Measurements from ENCODE around the gene DDAH1. TPM values are rescaled to one million over a fixed set of nuclear protein-coding genes. Genes with fewer than 3 reads are reported as not detected.

Gene DDAH1
- total RNA-seq, 1 donor from 2014 or later, result 5.4 TPM

DNA sequence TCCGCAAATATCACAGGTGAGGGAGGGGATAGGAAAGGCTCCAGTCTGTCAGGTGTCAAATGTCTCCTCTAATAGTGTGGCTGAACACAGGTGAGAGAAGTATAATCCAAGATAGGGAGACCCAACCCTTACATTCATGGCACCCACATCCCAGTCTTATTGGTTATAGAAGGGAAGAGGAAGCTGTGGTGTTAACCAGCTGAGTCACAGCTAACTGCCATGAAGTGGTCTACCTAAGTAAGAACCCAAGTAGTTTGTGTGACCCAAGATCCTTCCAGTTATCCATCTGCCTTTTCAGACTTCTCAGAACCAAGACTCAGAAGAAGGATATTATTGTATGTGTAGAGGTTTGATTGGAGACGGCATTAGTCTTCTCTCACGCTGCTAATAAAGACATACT lies 37.1 kb downstream of the DDAH1 start:
- TF ChIP-seq, protein P1, sequence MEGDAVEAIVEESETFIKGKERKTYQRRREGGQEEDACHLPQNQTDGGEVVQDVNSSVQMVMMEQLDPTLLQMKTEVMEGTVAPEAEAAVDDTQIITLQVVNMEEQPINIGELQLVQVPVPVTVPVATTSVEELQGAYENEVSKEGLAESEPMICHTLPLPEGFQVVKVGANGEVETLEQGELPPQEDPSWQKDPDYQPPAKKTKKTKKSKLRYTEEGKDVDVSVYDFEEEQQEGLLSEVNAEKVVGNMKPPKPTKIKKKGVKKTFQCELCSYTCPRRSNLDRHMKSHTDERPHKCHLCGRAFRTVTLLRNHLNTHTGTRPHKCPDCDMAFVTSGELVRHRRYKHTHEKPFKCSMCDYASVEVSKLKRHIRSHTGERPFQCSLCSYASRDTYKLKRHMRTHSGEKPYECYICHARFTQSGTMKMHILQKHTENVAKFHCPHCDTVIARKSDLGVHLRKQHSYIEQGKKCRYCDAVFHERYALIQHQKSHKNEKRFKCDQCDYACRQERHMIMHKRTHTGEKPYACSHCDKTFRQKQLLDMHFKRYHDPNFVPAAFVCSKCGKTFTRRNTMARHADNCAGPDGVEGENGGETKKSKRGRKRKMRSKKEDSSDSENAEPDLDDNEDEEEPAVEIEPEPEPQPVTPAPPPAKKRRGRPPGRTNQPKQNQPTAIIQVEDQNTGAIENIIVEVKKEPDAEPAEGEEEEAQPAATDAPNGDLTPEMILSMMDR (IDR thresholded peaks at IDR 0.05; ENCODE audit: partially characterized antibody, unreplicated experiment), result no peak
- Mint-ChIP-seq H3K4me3 (ENCODE audit: unreplicated experiment) (no peak overlapping the region), H3K27ac (ENCODE audit: unreplicated experiment) (no peak overlapping the region), H3K36me3 (ENCODE audit: unreplicated experiment) (no peaks in the 10 kb centered on the region), H3K4me1 (ENCODE audit: low read depth, unreplicated experiment) (no peaks in the 10 kb centered on the region), H3K9me3 (ENCODE audit: unreplicated experiment) (peaks cover 1% of the 10 kb centered on the region), H3K27me3 (ENCODE audit: unreplicated experiment) (peaks cover 3% of the 10 kb centered on the region)
- no peak for DNase-seq

- H3K36me3 Mint-ChIP-seq (ENCODE audit: unreplicated experiment), result no peaks in the 10 kb centered on the region
- peaks cover 1% of the 10 kb centered on the region for H3K27me3 Mint-ChIP-seq (ENCODE audit: unreplicated experiment)
- no peak overlapping the region for H3K27ac Mint-ChIP-seq (ENCODE audit: unreplicated experiment)
- TF ChIP-seq, protein P1 (IDR thresholded peaks at IDR 0.05; ENCODE audit: partially characterized antibody, unreplicated experiment), result no peak
- H3K4me3 Mint-ChIP-seq (ENCODE audit: unreplicated experiment), result no peak overlapping the region
- no peak for DNase-seq
- H3K4me1 Mint-ChIP-seq (ENCODE audit: low read depth, unreplicated experiment), result no peaks in the 10 kb centered on the region
- peaks cover 1% of the 10 kb centered on the region for H3K9me3 Mint-ChIP-seq (ENCODE audit: unreplicated experiment)
Observed at GRCh38 chr1:85427331-85427730, 37.6 kb downstream of the DDAH1 start.

DNA sequence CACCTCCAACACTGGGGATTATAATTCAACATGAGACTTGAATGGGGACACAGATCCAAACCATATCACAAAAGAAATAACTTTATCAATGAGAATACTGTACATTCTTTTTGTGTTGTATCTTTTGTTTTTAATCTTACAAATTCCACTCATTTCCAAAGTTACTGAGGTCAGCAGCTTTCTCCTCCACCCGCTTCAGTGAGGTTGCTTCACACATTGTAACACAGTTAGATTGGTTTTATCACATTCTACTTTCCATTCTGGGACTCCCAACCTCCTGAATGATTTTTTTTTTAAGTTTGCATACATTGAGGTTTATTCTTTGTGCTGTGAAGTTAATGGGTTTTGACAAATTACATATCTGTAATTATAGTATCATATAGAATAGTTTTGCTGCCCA lies 43.8 kb downstream of the DDAH1 start:
- peaks cover 2% of the 10 kb centered on the region for H3K9me3 Mint-ChIP-seq (ENCODE audit: unreplicated experiment)
- DNase-seq, result no peak
- H3K27me3 Mint-ChIP-seq (ENCODE audit: unreplicated experiment), result no peaks in the 10 kb centered on the region
- H3K27ac Mint-ChIP-seq (ENCODE audit: unreplicated experiment), result no peak overlapping the region
- TF ChIP-seq, protein P1 (IDR thresholded peaks at IDR 0.05; ENCODE audit: partially characterized antibody, unreplicated experiment), result no peak
- H3K4me1 Mint-ChIP-seq (ENCODE audit: low read depth, unreplicated experiment), result no peaks in the 10 kb centered on the region
- no peak overlapping the region for H3K4me3 Mint-ChIP-seq (ENCODE audit: unreplicated experiment)
- peaks cover 5% of the 10 kb centered on the region for H3K36me3 Mint-ChIP-seq (ENCODE audit: unreplicated experiment)

GRCh38 chr1:85420199-85420598 lies 44.8 kb downstream of the DDAH1 start:
- Mint-ChIP-seq H3K27ac (ENCODE audit: unreplicated experiment) (no peak overlapping the region), H3K4me3 (ENCODE audit: unreplicated experiment) (no peak overlapping the region), H3K27me3 (ENCODE audit: unreplicated experiment) (no peaks in the 10 kb centered on the region), H3K9me3 (ENCODE audit: unreplicated experiment) (peaks cover 2% of the 10 kb centered on the region), H3K36me3 (ENCODE audit: unreplicated experiment) (peaks cover 5% of the 10 kb centered on the region), H3K4me1 (ENCODE audit: low read depth, unreplicated experiment) (no peaks in the 10 kb centered on the region)
- DNase-seq, result no peak
- TF ChIP-seq, protein P1 (IDR thresholded peaks at IDR 0.05; ENCODE audit: partially characterized antibody, unreplicated experiment), result no peak

DNA sequence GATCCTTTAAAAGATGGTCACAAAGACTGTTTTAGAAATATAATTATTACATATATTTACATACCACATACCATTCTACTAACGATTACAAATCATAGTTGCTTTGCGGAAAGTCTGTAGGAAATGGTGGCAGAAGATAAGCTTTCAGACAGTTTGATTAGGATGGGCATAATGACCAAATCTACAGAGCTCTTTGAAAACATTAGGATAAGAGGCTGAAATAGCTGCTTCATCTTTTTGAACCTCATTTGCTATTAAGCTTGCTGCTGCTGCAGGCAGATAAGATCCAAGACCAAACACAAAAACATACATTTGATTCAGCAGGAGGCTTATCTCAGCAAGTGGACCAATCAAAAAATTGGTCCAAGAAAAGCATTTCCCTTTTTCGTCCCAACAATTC lies 47.1 kb downstream of the DDAH1 start:
- TF ChIP-seq, protein P1 (IDR thresholded peaks at IDR 0.05; ENCODE audit: partially characterized antibody, unreplicated experiment), result no peak
- no peak overlapping the region for H3K27ac Mint-ChIP-seq (ENCODE audit: unreplicated experiment)
- no peaks in the 10 kb centered on the region for H3K27me3 Mint-ChIP-seq (ENCODE audit: unreplicated experiment)
- H3K9me3 Mint-ChIP-seq (ENCODE audit: unreplicated experiment), result peaks cover 2% of the 10 kb centered on the region
- peaks cover 5% of the 10 kb centered on the region for H3K36me3 Mint-ChIP-seq (ENCODE audit: unreplicated experiment)
- DNase-seq, result no peak
- H3K4me1 Mint-ChIP-seq (ENCODE audit: low read depth, unreplicated experiment), result no peaks in the 10 kb centered on the region
- H3K4me3 Mint-ChIP-seq (ENCODE audit: unreplicated experiment), result no peak overlapping the region
